HepG2 (cell line): ENCODE measurements around the gene TNNI2. TPM values are rescaled to one million over a fixed set of nuclear protein-coding genes. Genes with fewer than 3 reads are reported as not detected.

Experiments used
- ATAC-seq: fragments of 200-7000 bp; cut with Tn5 transposase; 3 replicates; pipeline ENCODE4 v1.9.1; 2020; ENCODE audit warnings: mild to moderate bottlenecking, moderate library complexity
- BruUV-seq: library from RNA; stranded (reverse); fragments of 400-500 nt; replicated peaks from 2 replicates; lab custom pipeline; 2021; lab: Mats Ljungman, UMichigan
- CTCF ChIA-PET: fragments of 300-600 bp; formaldehyde crosslinking; extraction: SDS; loops from one replicate; lab custom pipeline; 2021; ENCODE audit warnings: low total read pairs, inconsistent platforms, low intra/inter-chr PET ratio; lab: Yijun Ruan, JAX
- POLR2A ChIA-PET: fragments of 350-600 bp; sonication (Branson Sonifier 250); formaldehyde crosslinking; loops from one replicate; lab custom pipeline; 2020; ENCODE audit warnings: antibody characterized with exemption, inconsistent platforms; lab: Yijun Ruan, JAX
- DNase-seq: peaks from one replicate; pipeline ENCODE4 v3.0.0-alpha.2; 2015; ENCODE audit warnings: low spot score
- FAIRE-seq: peaks from 3 replicates; lab custom pipeline; 2011; peaks lifted over from hg19 to GRCh38; lab: Jason Lieb, UNC
- H2AFZ ChIP-seq: one replicate; pipeline ENCODE4 v1.6.1; 2011; ENCODE audit warnings: low read length, inconsistent platforms
- H3K27ac ChIP-seq: fragments of 300-600 bp; 3 replicates; pipeline ENCODE4 v1.8.0; 2011; ENCODE audit warnings: mixed run types, mild to moderate bottlenecking, mixed read lengths, low read length, inconsistent platforms; ENCODE audit not compliant: insufficient read depth; ENCODE audit errors: extremely low read length
- H3K27me3 ChIP-seq, 2 experiments: fragments of 200-600 bp in 1 of 2; 2 replicates in 1 of 2; 3 replicates in 1 of 2; pipeline versions ENCODE4 v1.6.0 to v1.8.0; 2011; ENCODE audit warnings: low read length in 2 of 2, mild to moderate bottlenecking in 2 of 2, moderate library complexity in 2 of 2, inconsistent platforms in 1 of 2; ENCODE audit not compliant: insufficient read depth in 2 of 2, control insufficient read depth in 1 of 2
- H3K36me3 ChIP-seq, 2 experiments: fragments of 200-600 bp in 1 of 2; replicated peaks in 1 of 2; 2 replicates in 1 of 2; 3 replicates in 1 of 2; pipeline versions ENCODE4 v1.5.1 to v1.8.0; 2011; ENCODE audit warnings: low read length in 2 of 2, inconsistent platforms in 1 of 2; ENCODE audit not compliant: insufficient read depth in 2 of 2, control insufficient read depth in 1 of 2
- H3K4me1 ChIP-seq: 2 replicates; pipeline ENCODE4 v1.5.1; 2012; ENCODE audit warnings: low read length, inconsistent platforms; ENCODE audit not compliant: insufficient read depth
- H3K4me2 ChIP-seq: 2 replicates; pipeline ENCODE4 v1.6.0; 2011; ENCODE audit warnings: low read depth, low read length, inconsistent platforms
- H3K4me3 ChIP-seq, 3 experiments: fragments of 200-600 bp in 1 of 3; sonication (generic), shearing (Covaris generic) in 1 of 3; replicated peaks in 1 of 3; 2 replicates each; pipeline ENCODE4 v1.5.1; 2011 to 2016; ENCODE audit warnings: low read length in 3 of 3, inconsistent platforms in 2 of 3, low read depth in 2 of 3, mild to moderate bottlenecking in 2 of 3, control low read depth in 1 of 3, mixed read lengths in 1 of 3; ENCODE audit not compliant: insufficient read depth in 1 of 3
- H3K79me2 ChIP-seq: one replicate; pipeline ENCODE4 v1.6.1; 2011; ENCODE audit warnings: low read length, inconsistent platforms; ENCODE audit not compliant: insufficient read depth
- H3K9ac ChIP-seq: 2 replicates; pipeline ENCODE4 v1.6.0; 2011; ENCODE audit warnings: mild to moderate bottlenecking, low read depth, low read length, inconsistent platforms; ENCODE audit not compliant: insufficient read depth
- H3K9me3 ChIP-seq: 2 replicates; pipeline ENCODE4 v1.5.1; 2012; ENCODE audit warnings: mild to moderate bottlenecking, low read length
- H4K20me1 ChIP-seq: 2 replicates; pipeline ENCODE4 v1.6.0; 2011; ENCODE audit warnings: inconsistent platforms, mild to moderate bottlenecking, low read length, moderate library complexity; ENCODE audit not compliant: insufficient read depth
- GRHL1 ChIP-seq: sonication (generic); formaldehyde crosslinking; conservative IDR thresholded peaks from 2 replicates; pipeline ENCODE4 v1.8.0; 2022; ENCODE audit warnings: missing genetic modification reagents
- GTF2F1 ChIP-seq: fragments of 150-350 bp; IDR thresholded peaks from 2 replicates; pipeline ENCODE4 v1.6.1; 2014; ENCODE audit warnings: low read length
- HNF1A ChIP-seq, 2 experiments: sonication (generic) in 1 of 2; formaldehyde crosslinking in 1 of 2; IDR thresholded peaks; 2 replicates each; pipeline versions ENCODE4 v1.4.0 to v1.6.1; 2016 to 2020; ENCODE audit warnings: borderline replicate concordance in 1 of 2, low read depth in 1 of 2, mild to moderate bottlenecking in 1 of 2, missing genetic modification reagents in 1 of 2
- JARID2 ChIP-seq: sonication (generic); formaldehyde crosslinking; IDR thresholded peaks from 2 replicates; pipeline ENCODE4 v1.8.1; 2023; ENCODE audit warnings: missing genetic modification reagents, inconsistent platforms; ENCODE audit not compliant: insufficient replicate concordance
- KLF16 ChIP-seq, 2 experiments: sonication (generic) in 1 of 2; formaldehyde crosslinking in 1 of 2; IDR thresholded peaks; 2 replicates each; pipeline versions ENCODE4 v1.6.1 to v1.8.0; 2016 to 2023; ENCODE audit warnings: missing genetic modification reagents in 2 of 2, missing compliant biosample characterization in 1 of 2
- RELA ChIP-seq: sonication (generic); formaldehyde crosslinking; IDR thresholded peaks from 2 replicates; pipeline ENCODE4 v1.4.0; 2020; ENCODE audit warnings: missing genetic modification reagents
- XBP1 ChIP-seq: sonication (generic); formaldehyde crosslinking; IDR thresholded peaks from 2 replicates; pipeline ENCODE4 v1.5.0; 2020; ENCODE audit warnings: missing genetic modification reagents
- ZFP91 ChIP-seq: sonication (generic); formaldehyde crosslinking; IDR thresholded peaks from 2 replicates; pipeline ENCODE4 v1.9.0; 2022; ENCODE audit warnings: missing genetic modification reagents, mild to moderate bottlenecking, borderline replicate concordance
- ZNF18 ChIP-seq: sonication (generic); formaldehyde crosslinking; IDR thresholded peaks from 2 replicates; pipeline ENCODE4 v1.8.0; 2022; ENCODE audit warnings: mild to moderate bottlenecking, missing genetic modification reagents; ENCODE audit not compliant: insufficient replicate concordance
- ZNF207 ChIP-seq: fragments of 450-650 bp; IDR thresholded peaks from 2 replicates; pipeline ENCODE4 v1.6.1; 2016; ENCODE audit warnings: antibody characterized with exemption, borderline replicate concordance
- ZNF563 ChIP-seq: sonication (generic); formaldehyde crosslinking; IDR thresholded peaks from 2 replicates; pipeline ENCODE4 v1.8.0; 2022; ENCODE audit warnings: mild to moderate bottlenecking, moderate library complexity, missing genetic modification reagents
- ZNF589 ChIP-seq: sonication (generic); formaldehyde crosslinking; conservative IDR thresholded peaks from 2 replicates; pipeline ENCODE4 v1.8.0; 2022; ENCODE audit warnings: mild to moderate bottlenecking, moderate library complexity, missing genetic modification reagents
- WGBS: methylation state at CpG from one replicate; pipeline ENCODE4 v1.1.6; 2017; ENCODE audit warnings: low lambda C conversion rate; 5-methylcytosine and 5-hydroxymethylcytosine counted together
- in situ Hi-C: cut with HindIII; loops from 2 replicates; pipeline ENCODE4 v1.10.0; 2017; ENCODE audit warnings: low pct_unique_long_range_greater_than_20kb; ENCODE audit not compliant: extremely low pct_ligation_motif_present
- intact Hi-C: fragments of 100-400 bp; cut with micrococcal nuclease; formaldehyde crosslinking; loops from one replicate; pipeline ENCODE4 v1.10.0; 2022; ENCODE audit not compliant: unreplicated experiment
- polyA plus RNA-seq, 8 experiments: library from polyadenylated mRNA; depleted of rRNA in 3 of 8; stranded (reverse) in 7 of 8; unstranded in 1 of 8; fragments of >200 nt; fragmentation: Illumina TruSeq in 4 of 8; extraction: Trizol in 4 of 8; gene quantifications; 2 replicates each; pipeline versions ENCODE4 v1.2.1 to v1.2.3, GENCODE V29; 2011 to 2016; ENCODE audit warnings: low read depth in 4 of 8, missing spikeins in 1 of 8, mixed read lengths in 1 of 8; ENCODE audit not compliant: insufficient read depth in 1 of 8
- total RNA-seq, 5 experiments: library from RNA; depleted of rRNA; stranded (reverse); fragments of >200 nt; fragmentation: Illumina TruSeq; extraction: Trizol; gene quantifications; 2 replicates each; pipeline ENCODE4 v1.2.3, GENCODE V29; 2016; ENCODE audit warnings: low read depth in 1 of 5

TNNI2 gene
- total and polyA plus RNA-seq, 2 of the 13 experiments (the other 11 are each of a cell fraction or from before 2014, with no cell fraction given), result 7.2 to 12.0 TPM

GRCh38 chr11:1883346-1884302 lies 44.8 kb downstream of the TNNI2 start:
- H3K27me3 ChIP-seq, result peaks cover 7 to 66% of the 10 kb centered on the region in 2 experiments
- no peak overlapping the region for H3K4me3 ChIP-seq
- no peaks in the 10 kb centered on the region for H3K79me2 ChIP-seq
- intact Hi-C loops, result loop anchor here (5.0 kb wide), 1 partner anchor 469 kb away; no protein-coding TSS in a partner anchor
- no TSS peak for BruUV-seq
- POLR2A ChIA-PET, result interaction anchor here (1.0 to 1.5 kb wide), 3 partner anchors 105 to 268 kb away, joined by 4 to 21 read pairs (median 5); no protein-coding TSS in a partner anchor
- no peaks in the 10 kb centered on the region for H4K20me1 ChIP-seq
- in situ Hi-C loops, result loop anchor here (5.0 kb wide), 1 partner anchor 269 kb away; no protein-coding TSS in a partner anchor
- H2AFZ ChIP-seq, result no peak overlapping the region
- no peak overlapping the region for H3K27ac ChIP-seq
- CTCF ChIA-PET, result interaction anchor here (1.4 to 7.1 kb wide), 2 partner anchors 244 to 268 kb away, joined by 5 to 108 read pairs; no protein-coding TSS in a partner anchor
- DNase-seq (no peak), ATAC-seq (no peak), FAIRE-seq (no peak)
- no peaks in the 10 kb centered on the region for H3K9me3 ChIP-seq
- peaks cover 15% of the 10 kb centered on the region; the same call in 1 of the 2 replicates for H3K4me1 ChIP-seq
- 22% methylated on average over 11 of the region's 14 CpGs for WGBS
- H3K36me3 ChIP-seq, result no peaks in the 10 kb centered on the region
- no peak overlapping the region for H3K9ac ChIP-seq
- no peak overlapping the region for H3K4me2 ChIP-seq
- TF ChIP-seq XBP1 (CRISPR knock-in tag) (no peak), GRHL1 (no peak), ZNF589 (no peak), RELA (CRISPR knock-in tag) (no peak), ZFP91 (CRISPR knock-in tag) (no peak), ZNF207 (no peak), ZNF563 (no peak), GTF2F1 (no peak), HNF1A (IDR thresholded peaks at IDR 0.05; ENCODE audit: low read depth) (no peak), HNF1A (CRISPR knock-in tag; IDR thresholded peaks at IDR 0.05; ENCODE audit: borderline replicate concordance) (no peak), JARID2 (no peak), KLF16 (CRISPR knock-in tag; IDR thresholded peaks at IDR 0.05) (no peak), ZNF18 (CRISPR knock-in tag) (no peak)
